H9 (cell line): Measurements from ENCODE around the gene OR4D5. TPM values are rescaled to one million over a fixed set of nuclear protein-coding genes. Genes with fewer than 3 reads are reported as not detected.

Source experiments
- DNase-seq: peaks from one replicate; pipeline ENCODE4 v3.0.0-alpha.2; 2017
- H2AFZ ChIP-seq: one replicate; pipeline ENCODE4 v1.6.1; 2013; ENCODE audit warnings: mild to moderate bottlenecking, low read length, control low read depth, moderate library complexity
- H2AK5ac ChIP-seq: 2 replicates; pipeline ENCODE4 v1.6.1; 2013; ENCODE audit warnings: low read length, control low read depth, mixed read lengths; ENCODE audit not compliant: insufficient read length
- H2BK120ac ChIP-seq: one replicate; pipeline ENCODE4 v1.6.1; 2013; ENCODE audit warnings: low read depth, mild to moderate bottlenecking, low read length, control low read depth, inconsistent platforms; ENCODE audit not compliant: poor library complexity, severe bottlenecking
- H2BK12ac ChIP-seq: 2 replicates; pipeline ENCODE4 v1.6.1; 2013; ENCODE audit warnings: low read length, control low read depth, mixed read lengths, low read depth; ENCODE audit not compliant: insufficient read length
- H2BK15ac ChIP-seq: 2 replicates; pipeline ENCODE4 v1.6.1; 2013; ENCODE audit warnings: low read depth, low read length, control low read depth
- H2BK20ac ChIP-seq: one replicate; pipeline ENCODE4 v1.6.1; 2013; ENCODE audit warnings: low read depth, mild to moderate bottlenecking, low read length, control low read depth, inconsistent platforms; ENCODE audit not compliant: poor library complexity, severe bottlenecking
- H2BK5ac ChIP-seq: 2 replicates; pipeline ENCODE4 v1.6.1; 2013; ENCODE audit warnings: low read length, control low read depth, mixed read lengths; ENCODE audit not compliant: insufficient read length
- H3K14ac ChIP-seq: 2 replicates; pipeline ENCODE4 v1.6.1; 2013; ENCODE audit warnings: low read length, control low read depth; ENCODE audit not compliant: insufficient read depth
- H3K18ac ChIP-seq: 2 replicates; pipeline ENCODE4 v1.6.1; 2013; ENCODE audit warnings: low read depth, mild to moderate bottlenecking, mixed read lengths, low read length, control low read depth; ENCODE audit not compliant: insufficient read length
- H3K23ac ChIP-seq: 2 replicates; pipeline ENCODE4 v1.6.1; 2013; ENCODE audit warnings: low read length, control low read depth, mixed read lengths, low read depth; ENCODE audit not compliant: insufficient read length
- H3K23me2 ChIP-seq: 2 replicates; pipeline ENCODE4 v1.6.1; 2013; ENCODE audit warnings: low read depth, mild to moderate bottlenecking, mixed read lengths, low read length, control low read depth; ENCODE audit not compliant: insufficient read length, poor library complexity, severe bottlenecking
- H3K27ac ChIP-seq: 2 replicates; pipeline ENCODE4 v1.5.1; 2013; ENCODE audit warnings: low read length, control low read depth, mixed read lengths, low read depth; ENCODE audit not compliant: insufficient read length
- H3K27me3 ChIP-seq: 2 replicates; pipeline ENCODE4 v1.6.1; 2013; ENCODE audit warnings: low read length, control low read depth, inconsistent platforms; ENCODE audit not compliant: insufficient read depth
- H3K4ac ChIP-seq: 2 replicates; pipeline ENCODE4 v1.6.1; 2013; ENCODE audit warnings: low read depth, mild to moderate bottlenecking, control low read depth, inconsistent platforms, low read length, moderate library complexity
- H3K4me1 ChIP-seq: 2 replicates; pipeline ENCODE4 v1.6.1; 2013; ENCODE audit warnings: low read length, control low read depth, inconsistent platforms; ENCODE audit not compliant: insufficient read depth
- H3K4me2 ChIP-seq: 2 replicates; pipeline ENCODE4 v1.6.1; 2013; ENCODE audit warnings: low read length, control low read depth, mixed read lengths; ENCODE audit not compliant: insufficient read length, insufficient read depth
- H3K56ac ChIP-seq: 2 replicates; pipeline ENCODE4 v1.6.1; 2013; ENCODE audit warnings: low read depth, mild to moderate bottlenecking, mixed read lengths, low read length, control low read depth; ENCODE audit not compliant: insufficient read length
- H3K79me1 ChIP-seq: 2 replicates; pipeline ENCODE4 v1.6.1; 2013; ENCODE audit warnings: low read depth, mild to moderate bottlenecking, moderate library complexity, low read length, control low read depth, inconsistent platforms; ENCODE audit not compliant: insufficient read depth, poor library complexity, severe bottlenecking
- H3K79me2 ChIP-seq: 2 replicates; pipeline ENCODE4 v1.6.1; 2013; ENCODE audit warnings: low read length, control low read depth, inconsistent platforms; ENCODE audit not compliant: insufficient read depth
- H3K9ac ChIP-seq: 2 replicates; pipeline ENCODE4 v1.6.1; 2013; ENCODE audit warnings: low read length, control low read depth, mixed read lengths; ENCODE audit not compliant: insufficient read length; ENCODE audit errors: extremely low read depth
- H3K9me3 ChIP-seq: one replicate; pipeline ENCODE4 v1.6.1; 2013; ENCODE audit warnings: low read depth, low read length, inconsistent platforms; ENCODE audit not compliant: control insufficient read depth
- H3T11ph ChIP-seq: one replicate; pipeline ENCODE4 v1.6.1; 2013; ENCODE audit warnings: mild to moderate bottlenecking, low read length, control low read depth, inconsistent platforms
- H4K20me1 ChIP-seq: one replicate; pipeline ENCODE4 v1.6.1; 2013; ENCODE audit not compliant: control insufficient read depth, insufficient read length, insufficient read depth
- H4K5ac ChIP-seq: 2 replicates; pipeline ENCODE4 v1.6.1; 2013; ENCODE audit warnings: low read depth, mild to moderate bottlenecking, mixed read lengths, low read length, control low read depth; ENCODE audit not compliant: insufficient read length
- H4K8ac ChIP-seq: replicated peaks from 2 replicates; pipeline ENCODE4 v1.6.1; 2013; ENCODE audit warnings: low read length, control low read depth, mixed read lengths, low read depth; ENCODE audit not compliant: insufficient read length
- H4K91ac ChIP-seq: 2 replicates; pipeline ENCODE4 v1.6.1; 2013; ENCODE audit warnings: low read depth, mild to moderate bottlenecking, moderate library complexity, mixed read lengths, low read length, control low read depth; ENCODE audit not compliant: insufficient read length
- H3K27ac Mint-ChIP-seq, 3 experiments: 2 replicates in 2 of 3; 3 replicates in 1 of 3; pipeline ENCODE4 v1.8.0; 2020 to 2021; ENCODE audit warnings: mixed read lengths in 3 of 3, mild to moderate bottlenecking in 1 of 3, moderate library complexity in 1 of 3
- H3K27me3 Mint-ChIP-seq: 2 replicates; pipeline ENCODE4 v1.8.0; 2021; ENCODE audit warnings: low read depth, mild to moderate bottlenecking, moderate library complexity, mixed read lengths
- H3K36me3 Mint-ChIP-seq, 3 experiments: 2 replicates in 2 of 3; 3 replicates in 1 of 3; pipeline ENCODE4 v1.8.0; 2020 to 2021; ENCODE audit warnings: low read depth in 3 of 3, mixed read lengths in 3 of 3; ENCODE audit not compliant: insufficient read depth in 1 of 3
- H3K4me1 Mint-ChIP-seq, 2 experiments: 2 replicates each; pipeline ENCODE4 v1.8.0; 2020; ENCODE audit warnings: mixed read lengths in 2 of 2
- H3K4me3 Mint-ChIP-seq, 2 experiments: 2 replicates in 1 of 2; 3 replicates in 1 of 2; pipeline ENCODE4 v1.8.0; 2020 to 2021; ENCODE audit warnings: mild to moderate bottlenecking in 2 of 2, mixed read lengths in 2 of 2, moderate library complexity in 1 of 2
- H3K9me3 Mint-ChIP-seq, 2 experiments: 2 replicates in 1 of 2; 3 replicates in 1 of 2; pipeline ENCODE4 v1.8.0; 2020; ENCODE audit warnings: mild to moderate bottlenecking in 2 of 2, mixed read lengths in 2 of 2, moderate library complexity in 1 of 2
- CTCF ChIP-seq: fragments of 200-600 bp; sonication (generic); conservative IDR thresholded peaks from 3 replicates; pipeline ENCODE4 v1.8.0; 2021; ENCODE audit warnings: antibody characterized with exemption, mild to moderate bottlenecking
- WGBS: extraction: QIAGEN DNeasy Blood & Tissue Kit; methylation state at CpG from one replicate; pipeline ENCODE4 v1.1.7; 2013; ENCODE audit warnings: missing lambda C conversion rate, low lambda C conversion rate, mixed read lengths; ENCODE audit not compliant: insufficient read length; ENCODE audit errors: extremely low coverage; 5-methylcytosine and 5-hydroxymethylcytosine counted together
- total RNA-seq: library from RNA; stranded (reverse); gene quantifications from 2 replicates; pipeline ENCODE4 v1.2.1, GENCODE V29; 2021

OR4D5 gene
- total RNA-seq, 1 experiment from 2014 or later = not detected

- no peak for TF ChIP-seq CTCF
- no peaks in the 10 kb centered on the region for H3K27me3 Mint-ChIP-seq
- no peak overlapping the region for H3T11ph ChIP-seq
- no peak overlapping the region for H3K4ac ChIP-seq
- no peaks in the 10 kb centered on the region for H3K4me1 ChIP-seq
- no peak overlapping the region for H2BK15ac ChIP-seq
- H3K27me3 ChIP-seq = no peaks in the 10 kb centered on the region
- no peak overlapping the region for H2BK5ac ChIP-seq
- H2BK120ac ChIP-seq = no peak overlapping the region
- H3K56ac ChIP-seq = no peak overlapping the region
- no peak for DNase-seq
- WGBS = no CpG with 5 or more reads among the region's 18 CpGs
- no peak overlapping the region for H3K9ac ChIP-seq
- no peak overlapping the region for H3K4me2 ChIP-seq
- no peak overlapping the region for H3K18ac ChIP-seq
- no peak overlapping the region for H2AK5ac ChIP-seq
- H3K79me1 ChIP-seq = no peaks in the 10 kb centered on the region
- peak overlapping the region in 1 of 3 experiments; percentile 18; a peak in 2 of 7 replicates for H3K27ac Mint-ChIP-seq
- H3K23me2 ChIP-seq = no peaks in the 10 kb centered on the region
- H2BK20ac ChIP-seq = no peak overlapping the region
- H4K20me1 ChIP-seq = no peaks in the 10 kb centered on the region
- peaks cover under 1 to 4% of the 10 kb centered on the region in 2 experiments; a peak in 2 of 5 replicates for H3K9me3 Mint-ChIP-seq
- H2AFZ ChIP-seq = no peak overlapping the region
- H4K91ac ChIP-seq = no peak overlapping the region
- H3K4me3 Mint-ChIP-seq = no peak overlapping the region
- no peaks in the 10 kb centered on the region for H3K79me2 ChIP-seq
- H4K8ac ChIP-seq = no peak overlapping the region
- H2BK12ac ChIP-seq = no peak overlapping the region
- H3K36me3 Mint-ChIP-seq = peaks cover 0 to 5% (median 0%) of the 10 kb centered on the region in 3 experiments; a peak in 2 of 7 replicates
- H3K14ac ChIP-seq = no peak overlapping the region; the same call in 1 of the 2 replicates
- peaks cover 14 to 15% of the 10 kb centered on the region in 2 experiments for H3K4me1 Mint-ChIP-seq
- H3K23ac ChIP-seq = no peak overlapping the region
- H3K9me3 ChIP-seq = no peaks in the 10 kb centered on the region
- no peak overlapping the region for H3K27ac ChIP-seq
- H4K5ac ChIP-seq = no peak overlapping the region
These were observed 37.5 kb downstream of the OR4D5 start for GRCh38 chr11:123976770-123977560.
